Measurements from ENCODE around the gene IFNA1.

IFNA1 gene

DNA sequence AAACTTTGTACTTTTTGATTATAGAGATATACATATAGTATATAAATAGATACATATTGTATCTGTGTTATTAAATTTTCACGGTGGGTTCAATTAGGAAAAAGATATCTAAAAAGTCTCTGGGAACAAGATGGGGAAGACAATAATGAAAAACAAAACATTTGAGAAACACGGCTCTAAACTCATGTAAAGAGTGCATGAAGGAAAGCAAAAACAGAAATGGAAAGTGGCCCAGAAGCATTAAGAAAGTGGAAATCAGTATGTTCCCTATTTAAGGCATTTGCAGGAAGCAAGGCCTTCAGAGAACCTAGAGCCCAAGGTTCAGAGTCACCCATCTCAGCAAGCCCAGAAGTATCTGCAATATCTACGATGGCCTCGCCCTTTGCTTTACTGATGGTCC is at the start of gene IFNA1:
Gene IFNA1, plus strand, starts transcription at position 301 of the 400 bp plus-strand sequence. Its CDS starts 69 bp downstream, at position 370.
- Histone ChIP-seq H3K27ac (ENCODE audit: low read depth, low read length) (no peak within 1 kb of the TSS), H3K9ac (ENCODE audit: low read length) (no peak within 1 kb of the TSS), H3K4me1 (ENCODE audit: control insufficient read depth, insufficient read depth, low read length) (no peaks in the 10 kb centered on the region), H3K27me3 (ENCODE audit: control insufficient read depth, insufficient read depth, low read length) (no peaks in the 10 kb centered on the region), H3K4me3 (ENCODE audit: low read depth, low read length) (no peak within 1 kb of the TSS), H3K36me3 (ENCODE audit: control insufficient read depth, insufficient read depth, low read length) (no peaks in the 10 kb centered on the region), H3K9me3 (ENCODE audit: control insufficient read depth, insufficient read depth, low read depth, low read length) (peaks cover 9% of the 10 kb centered on the region; the same call in 1 of the 2 replicates)

DNA sequence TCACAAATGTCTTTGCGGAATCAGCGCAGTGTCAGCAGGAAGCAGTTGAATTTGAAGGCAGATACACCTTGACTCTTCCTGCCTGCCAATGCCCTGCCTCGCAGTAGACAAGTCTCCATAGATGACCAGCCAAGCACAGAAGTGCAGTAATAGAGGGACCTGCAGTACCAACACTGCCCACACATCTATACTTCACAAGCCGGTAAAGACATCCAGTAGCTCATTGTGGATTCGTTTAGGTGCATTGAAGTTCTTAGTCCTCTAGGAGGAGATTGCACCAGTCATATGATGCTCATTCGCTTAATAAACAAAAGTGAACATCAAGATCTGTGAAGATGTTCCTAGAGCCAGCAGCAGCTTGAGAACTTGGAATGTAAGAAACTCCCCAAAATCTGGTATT is 48.0 kb upstream of the IFNA1 start:
- no peaks in the 10 kb centered on the region for H3K4me1 ChIP-seq (ENCODE audit: control insufficient read depth, insufficient read depth, low read length)
- no peak overlapping the region for H3K4me3 ChIP-seq (ENCODE audit: low read depth, low read length)
- no peaks in the 10 kb centered on the region for H3K36me3 ChIP-seq (ENCODE audit: control insufficient read depth, insufficient read depth, low read length)
- no peaks in the 10 kb centered on the region for H3K9me3 ChIP-seq (ENCODE audit: control insufficient read depth, insufficient read depth, low read depth, low read length)
- H3K27ac ChIP-seq (ENCODE audit: low read depth, low read length), result no peak overlapping the region
- no peak overlapping the region for H3K9ac ChIP-seq (ENCODE audit: low read length)
- peaks cover 34% of the 10 kb centered on the region for H3K27me3 ChIP-seq (ENCODE audit: control insufficient read depth, insufficient read depth, low read length)

DNA sequence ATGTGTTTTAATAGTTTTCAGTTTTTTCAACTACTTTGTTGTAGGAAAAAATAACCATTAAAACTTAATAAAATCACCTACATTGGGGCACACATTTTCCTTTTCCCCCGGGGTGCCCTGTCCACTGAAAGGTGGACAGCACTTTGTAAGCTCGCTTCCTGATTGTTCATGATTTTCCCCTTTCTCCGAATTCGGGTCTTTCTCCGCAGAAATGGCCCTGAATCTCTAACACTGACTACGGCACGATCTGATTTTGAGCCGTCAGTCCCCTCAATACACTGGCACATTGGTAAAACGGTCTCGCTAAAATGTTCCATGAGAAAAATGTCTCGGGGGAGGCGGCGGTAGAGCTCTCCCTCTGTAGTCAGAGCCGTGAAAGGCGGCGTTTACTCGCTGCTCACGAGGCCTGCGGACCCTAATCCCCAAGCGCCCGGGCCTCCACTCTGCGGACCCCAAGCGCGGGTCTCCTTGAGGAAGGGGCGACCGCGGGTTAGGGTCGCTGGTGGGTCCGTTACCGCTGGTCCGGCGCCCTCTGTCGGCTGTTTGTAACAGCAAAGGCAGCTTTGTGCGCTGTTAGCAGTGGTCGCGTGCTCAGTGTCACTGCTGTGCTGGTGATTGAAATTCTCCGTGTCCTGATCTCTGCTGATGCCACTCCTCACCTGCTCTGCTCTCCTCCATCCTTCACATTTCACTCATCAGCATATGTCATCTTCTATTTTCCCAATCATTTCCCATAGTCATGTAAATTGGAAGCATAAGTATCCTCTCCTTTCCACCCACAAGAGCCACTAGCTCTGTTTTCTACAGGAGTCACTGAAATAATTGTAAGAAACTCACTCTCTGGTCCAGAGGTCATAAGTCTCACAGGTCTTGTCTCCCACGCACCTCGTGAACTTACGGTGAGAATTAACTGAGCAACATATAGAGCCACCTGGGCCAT is 44.2 kb upstream of the IFNA1 start:
- no peaks in the 10 kb centered on the region for H3K9me3 ChIP-seq (ENCODE audit: control insufficient read depth, insufficient read depth, low read depth, low read length)
- peak overlapping the region; percentile 49 for H3K4me3 ChIP-seq (ENCODE audit: low read depth, low read length)
- H3K36me3 ChIP-seq (ENCODE audit: control insufficient read depth, insufficient read depth, low read length), result no peaks in the 10 kb centered on the region
- H3K27me3 ChIP-seq (ENCODE audit: control insufficient read depth, insufficient read depth, low read length), result peaks cover 53% of the 10 kb centered on the region
- no peak overlapping the region for H3K9ac ChIP-seq (ENCODE audit: low read length)
- no peaks in the 10 kb centered on the region for H3K4me1 ChIP-seq (ENCODE audit: control insufficient read depth, insufficient read depth, low read length)
- no peak overlapping the region for H3K27ac ChIP-seq (ENCODE audit: low read depth, low read length)

DNA sequence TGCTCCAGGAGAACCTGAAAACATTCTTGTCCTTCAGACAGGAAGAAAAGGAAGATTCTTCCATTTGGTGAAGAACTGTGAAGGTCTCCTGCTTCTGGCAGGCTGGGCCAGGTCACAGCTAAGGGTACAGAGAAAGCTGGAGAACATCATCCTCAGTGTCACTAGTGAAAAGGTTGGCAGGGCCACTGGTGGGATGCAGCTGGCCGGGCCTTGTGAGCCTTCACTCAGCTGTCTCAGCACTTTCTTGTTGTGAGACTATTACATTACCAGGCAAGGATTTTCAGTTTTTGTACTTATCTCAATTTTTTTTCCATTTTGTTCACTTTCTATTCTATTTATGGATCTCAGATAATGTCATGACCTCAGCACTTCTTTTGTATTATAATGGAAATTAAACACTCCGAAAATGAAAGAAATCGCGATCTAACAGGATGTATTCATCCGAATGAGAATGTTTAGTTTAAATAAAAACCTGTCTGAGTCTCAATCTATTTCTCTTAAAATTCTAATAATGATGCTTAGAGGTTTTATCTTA is 41.2 kb upstream of the IFNA1 start:
- Histone ChIP-seq H3K4me1 (ENCODE audit: control insufficient read depth, insufficient read depth, low read length) (no peaks in the 10 kb centered on the region), H3K27ac (ENCODE audit: low read depth, low read length) (no peak overlapping the region), H3K36me3 (ENCODE audit: control insufficient read depth, insufficient read depth, low read length) (no peaks in the 10 kb centered on the region), H3K9ac (ENCODE audit: low read length) (no peak overlapping the region), H3K9me3 (ENCODE audit: control insufficient read depth, insufficient read depth, low read depth, low read length) (no peaks in the 10 kb centered on the region), H3K27me3 (ENCODE audit: control insufficient read depth, insufficient read depth, low read length) (peaks cover 70% of the 10 kb centered on the region), H3K4me3 (ENCODE audit: low read depth, low read length) (no peak overlapping the region)

DNA sequence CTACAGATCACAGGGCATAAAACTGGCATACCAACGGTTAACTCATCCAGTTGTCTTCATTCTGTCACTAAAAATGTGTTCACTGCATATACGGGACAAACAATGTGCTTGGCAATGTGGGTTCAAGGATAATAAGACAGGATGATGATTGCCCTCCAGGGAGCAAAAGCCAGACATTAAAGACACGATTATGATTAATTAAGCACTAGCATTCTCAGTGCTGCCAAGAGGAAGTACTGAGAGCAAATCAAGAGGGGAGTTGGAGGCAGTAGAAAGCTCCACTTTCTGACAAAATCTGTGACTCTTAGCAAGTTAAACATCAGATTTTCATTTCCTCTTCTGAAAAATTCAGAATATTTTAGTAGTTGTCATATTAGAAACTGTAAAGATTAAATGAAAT is 40.3 kb upstream of the IFNA1 start:
- Histone ChIP-seq H3K4me3 (ENCODE audit: low read depth, low read length) (no peak overlapping the region), H3K9me3 (ENCODE audit: control insufficient read depth, insufficient read depth, low read depth, low read length) (no peaks in the 10 kb centered on the region), H3K27ac (ENCODE audit: low read depth, low read length) (no peak overlapping the region), H3K9ac (ENCODE audit: low read length) (no peak overlapping the region), H3K4me1 (ENCODE audit: control insufficient read depth, insufficient read depth, low read length) (no peaks in the 10 kb centered on the region), H3K27me3 (ENCODE audit: control insufficient read depth, insufficient read depth, low read length) (peaks cover 69% of the 10 kb centered on the region), H3K36me3 (ENCODE audit: control insufficient read depth, insufficient read depth, low read length) (no peaks in the 10 kb centered on the region)

DNA sequence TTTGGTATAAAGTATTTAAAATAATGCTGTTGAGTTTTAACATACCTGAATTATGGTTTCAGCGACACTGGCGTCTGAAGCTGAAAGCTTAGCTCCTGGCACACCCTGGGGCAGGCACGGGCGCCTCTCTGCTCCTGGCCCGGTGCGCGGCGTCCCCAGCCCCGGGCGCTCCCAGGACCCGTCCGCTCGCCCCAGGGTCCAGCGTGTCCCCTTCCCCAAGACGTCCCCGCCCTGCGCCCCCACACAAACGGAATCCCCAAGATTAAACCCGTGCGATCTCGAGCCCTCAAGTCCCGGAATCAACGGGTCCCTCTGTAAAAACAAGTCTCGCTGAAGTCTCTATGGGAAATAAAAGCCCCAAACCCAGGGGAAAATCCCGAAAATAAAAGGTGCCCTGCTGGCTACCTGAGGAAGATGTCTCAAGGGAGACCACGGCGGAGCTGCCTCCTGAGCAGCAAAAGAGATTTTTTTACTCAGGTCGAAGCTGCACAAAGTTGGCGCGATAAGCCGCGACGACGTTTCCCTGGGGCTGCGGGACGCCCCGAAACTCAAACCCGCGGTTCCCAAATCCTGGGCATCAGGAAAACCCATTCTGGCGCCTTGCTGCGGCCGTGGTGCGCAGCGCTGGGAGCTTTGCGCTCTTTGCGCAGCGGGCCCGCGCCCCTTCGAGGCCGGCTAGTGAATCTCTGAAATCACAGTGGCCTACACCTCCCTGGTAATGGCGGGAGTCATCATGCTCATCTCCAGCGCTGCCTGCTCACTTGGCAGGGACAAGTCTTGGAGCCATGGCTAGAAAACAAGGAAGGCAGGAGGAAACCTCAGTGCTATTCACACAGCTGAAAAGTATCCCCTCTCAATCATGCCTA is 37.6 kb upstream of the IFNA1 start:
- peak overlapping the region; percentile 73 for H3K4me3 ChIP-seq (ENCODE audit: low read depth, low read length)
- H3K9ac ChIP-seq (ENCODE audit: low read length), result peak overlapping the region; percentile 33
- no peaks in the 10 kb centered on the region for H3K4me1 ChIP-seq (ENCODE audit: control insufficient read depth, insufficient read depth, low read length)
- no peaks in the 10 kb centered on the region for H3K9me3 ChIP-seq (ENCODE audit: control insufficient read depth, insufficient read depth, low read depth, low read length)
- peaks cover 43% of the 10 kb centered on the region for H3K27me3 ChIP-seq (ENCODE audit: control insufficient read depth, insufficient read depth, low read length)
- no peak overlapping the region for H3K27ac ChIP-seq (ENCODE audit: low read depth, low read length)
- no peaks in the 10 kb centered on the region for H3K36me3 ChIP-seq (ENCODE audit: control insufficient read depth, insufficient read depth, low read length)

DNA sequence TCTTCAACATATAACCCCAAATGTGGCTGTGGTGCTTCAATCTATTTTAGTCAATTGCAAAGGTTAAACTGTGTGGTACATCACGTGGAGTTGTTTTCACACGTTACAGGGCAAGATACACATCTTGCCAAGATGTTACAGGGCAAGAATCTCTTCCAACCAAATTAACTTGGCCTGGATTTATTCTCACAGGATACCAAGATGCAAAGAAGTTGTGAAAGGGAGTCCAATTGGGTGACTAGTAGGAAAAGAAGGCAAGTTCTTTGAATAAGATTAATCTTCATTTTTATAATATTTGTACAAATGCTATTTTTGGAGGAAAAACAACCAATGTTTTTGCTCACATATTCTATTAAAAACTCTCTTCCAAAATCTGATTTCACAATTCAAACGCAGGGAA is 36.1 kb upstream of the IFNA1 start:
- no peak overlapping the region for H3K27ac ChIP-seq (ENCODE audit: low read depth, low read length)
- no peaks in the 10 kb centered on the region for H3K4me1 ChIP-seq (ENCODE audit: control insufficient read depth, insufficient read depth, low read length)
- peaks cover 29% of the 10 kb centered on the region for H3K27me3 ChIP-seq (ENCODE audit: control insufficient read depth, insufficient read depth, low read length)
- no peak overlapping the region for H3K4me3 ChIP-seq (ENCODE audit: low read depth, low read length)
- no peaks in the 10 kb centered on the region for H3K36me3 ChIP-seq (ENCODE audit: control insufficient read depth, insufficient read depth, low read length)
- H3K9me3 ChIP-seq (ENCODE audit: control insufficient read depth, insufficient read depth, low read depth, low read length), result no peaks in the 10 kb centered on the region
- H3K9ac ChIP-seq (ENCODE audit: low read length), result no peak overlapping the region

DNA sequence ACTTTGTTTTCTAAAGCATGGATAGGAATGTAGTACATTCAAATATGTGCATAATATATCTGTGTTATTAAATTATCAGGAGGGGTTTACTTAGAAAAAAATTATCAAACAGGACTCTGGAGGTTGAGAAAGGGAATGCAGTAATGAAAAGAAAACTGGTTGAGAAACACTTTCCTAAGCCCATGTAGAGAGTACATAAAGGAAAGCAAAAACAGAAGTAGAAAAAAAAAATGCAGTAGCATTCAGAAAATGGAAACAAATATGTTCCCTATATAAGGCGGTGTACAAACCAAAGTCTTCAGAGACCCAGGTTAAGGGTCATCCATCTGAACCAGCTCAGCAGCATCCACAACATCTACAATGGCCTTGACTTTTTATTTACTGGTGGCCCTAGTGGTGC is 31.4 kb upstream of the IFNA1 start, which contains the start of gene IFNA8:
Gene IFNA8, plus strand, starts transcription at position 301 of the 400 bp plus-strand sequence. Its CDS starts 60 bp downstream, at position 361.
- Histone ChIP-seq H3K36me3 (ENCODE audit: control insufficient read depth, insufficient read depth, low read length) (no peaks in the 10 kb centered on the region), H3K9me3 (ENCODE audit: control insufficient read depth, insufficient read depth, low read depth, low read length) (no peaks in the 10 kb centered on the region), H3K4me1 (ENCODE audit: control insufficient read depth, insufficient read depth, low read length) (no peaks in the 10 kb centered on the region), H3K27ac (ENCODE audit: low read depth, low read length) (no peak within 1 kb of the TSS), H3K4me3 (ENCODE audit: low read depth, low read length) (no peak within 1 kb of the TSS), H3K27me3 (ENCODE audit: control insufficient read depth, insufficient read depth, low read length) (peaks cover 3% of the 10 kb centered on the region), H3K9ac (ENCODE audit: low read length) (no peak within 1 kb of the TSS)

DNA sequence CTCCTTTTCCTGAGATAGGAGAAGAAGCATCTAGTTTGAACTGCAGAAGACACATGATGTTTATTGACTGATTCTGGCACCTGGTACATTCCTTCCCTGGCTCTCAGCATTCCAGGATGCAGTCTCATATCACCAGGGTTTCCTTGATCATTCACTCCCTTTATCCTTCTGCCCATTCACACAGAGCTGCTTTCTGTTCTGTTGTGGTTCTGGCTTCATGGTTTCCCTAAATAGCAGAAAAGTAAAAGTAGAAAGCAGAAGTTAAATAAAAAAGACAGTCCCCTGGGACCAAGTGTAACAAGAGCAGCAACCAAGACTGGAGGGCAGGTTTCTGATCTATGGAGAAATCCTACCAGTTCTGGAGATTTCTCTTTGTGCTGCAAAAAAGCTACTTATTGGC is 28.1 kb upstream of the IFNA1 start:
- no peak overlapping the region for H3K9ac ChIP-seq (ENCODE audit: low read length)
- H3K4me3 ChIP-seq (ENCODE audit: low read depth, low read length), result no peak overlapping the region
- no peak overlapping the region for H3K27ac ChIP-seq (ENCODE audit: low read depth, low read length)
- H3K4me1 ChIP-seq (ENCODE audit: control insufficient read depth, insufficient read depth, low read length), result no peaks in the 10 kb centered on the region
- no peaks in the 10 kb centered on the region for H3K9me3 ChIP-seq (ENCODE audit: control insufficient read depth, insufficient read depth, low read depth, low read length)
- no peaks in the 10 kb centered on the region for H3K36me3 ChIP-seq (ENCODE audit: control insufficient read depth, insufficient read depth, low read length)
- H3K27me3 ChIP-seq (ENCODE audit: control insufficient read depth, insufficient read depth, low read length), result no peaks in the 10 kb centered on the region

DNA sequence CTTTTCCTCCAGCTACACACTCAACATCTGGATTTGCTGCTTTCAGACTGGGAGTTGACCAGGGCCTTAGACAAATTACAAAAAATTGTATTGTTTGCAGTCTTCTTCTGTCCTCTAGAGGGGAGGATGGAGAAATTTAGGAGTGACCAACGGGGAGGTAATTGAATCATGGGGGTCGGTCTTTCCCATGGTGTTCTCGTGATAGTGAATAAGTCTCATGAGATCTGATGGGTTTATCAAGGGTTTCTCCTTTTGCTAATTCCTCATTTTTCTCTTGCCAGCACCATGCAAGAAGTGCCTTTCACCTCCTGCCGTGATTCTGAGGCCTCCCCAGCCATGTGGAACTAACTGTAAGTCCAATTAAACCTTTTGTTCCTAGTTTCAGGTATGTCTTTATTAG is 27.1 kb upstream of the IFNA1 start:
- no peak overlapping the region for H3K9ac ChIP-seq (ENCODE audit: low read length)
- H3K27me3 ChIP-seq (ENCODE audit: control insufficient read depth, insufficient read depth, low read length), result no peaks in the 10 kb centered on the region
- no peak overlapping the region for H3K27ac ChIP-seq (ENCODE audit: low read depth, low read length)
- H3K4me1 ChIP-seq (ENCODE audit: control insufficient read depth, insufficient read depth, low read length), result no peaks in the 10 kb centered on the region
- H3K36me3 ChIP-seq (ENCODE audit: control insufficient read depth, insufficient read depth, low read length), result no peaks in the 10 kb centered on the region
- H3K9me3 ChIP-seq (ENCODE audit: control insufficient read depth, insufficient read depth, low read depth, low read length), result no peaks in the 10 kb centered on the region
- no peak overlapping the region for H3K4me3 ChIP-seq (ENCODE audit: low read depth, low read length)
